GM10248 (cell line): ENCODE data around the gene VASN.

Source experiments
- CTCF ChIA-PET: fragments of 300-600 bp; sonication (Branson Sonifier 250); formaldehyde crosslinking; extraction: SDS; loops from one replicate; lab custom pipeline; 2021; ENCODE audit warnings: antibody characterized with exemption; lab: Yijun Ruan, JAX
- POLR2A ChIA-PET: fragments of 350-650 bp; sonication (Branson Sonifier 250); formaldehyde crosslinking; extraction: SDS; loops from one replicate; lab custom pipeline; 2020; ENCODE audit warnings: antibody characterized with exemption; lab: Yijun Ruan, JAX
- DNase-seq: peaks from one replicate; pipeline ENCODE4 v3.0.0; 2012; ENCODE audit errors: extremely low spot score
- TF ChIP-seq, protein P1 (sequence below): IDR thresholded peaks from 2 replicates; pipeline ENCODE4 v1.5.1; 2012; ENCODE audit warnings: mild to moderate bottlenecking, low read depth; ENCODE audit errors: extremely low read depth, missing control alignments, control extremely low read depth

The VASN gene

DNA sequence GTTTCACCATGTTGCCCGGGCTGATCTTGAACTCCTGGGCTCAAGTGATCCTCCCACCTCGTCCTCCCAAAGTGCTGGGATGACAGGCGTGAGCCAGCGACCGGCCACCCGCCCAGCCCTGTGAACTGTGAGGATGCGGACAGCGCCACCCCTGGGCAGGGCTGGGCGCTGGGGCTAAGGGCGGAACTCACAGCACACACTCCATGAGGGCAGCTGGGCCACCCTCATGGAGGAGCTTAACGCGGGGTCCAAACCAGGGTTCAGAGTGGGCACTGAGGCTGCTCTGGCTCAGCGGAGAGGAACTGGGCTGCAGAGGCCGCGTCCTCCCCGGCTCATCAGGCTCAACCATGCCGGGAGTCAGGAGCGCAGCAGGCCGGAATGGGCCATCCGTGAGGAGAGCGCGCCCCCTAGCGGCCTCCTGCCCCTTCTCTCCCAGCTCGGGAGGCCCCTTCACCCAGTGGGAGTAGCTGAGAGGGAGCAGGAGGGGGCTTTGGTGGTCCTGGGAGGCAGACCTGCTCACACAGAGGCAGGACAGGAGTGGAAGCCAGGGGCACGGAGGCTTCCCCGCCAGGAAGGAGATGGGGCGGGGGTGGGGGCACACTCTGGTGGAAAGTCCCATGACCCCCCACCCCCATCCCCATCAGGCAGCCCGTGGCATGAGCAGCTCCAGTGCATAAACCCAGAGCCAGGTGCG, 30.9 kb downstream of the VASN start:
- TF ChIP-seq, protein P1, sequence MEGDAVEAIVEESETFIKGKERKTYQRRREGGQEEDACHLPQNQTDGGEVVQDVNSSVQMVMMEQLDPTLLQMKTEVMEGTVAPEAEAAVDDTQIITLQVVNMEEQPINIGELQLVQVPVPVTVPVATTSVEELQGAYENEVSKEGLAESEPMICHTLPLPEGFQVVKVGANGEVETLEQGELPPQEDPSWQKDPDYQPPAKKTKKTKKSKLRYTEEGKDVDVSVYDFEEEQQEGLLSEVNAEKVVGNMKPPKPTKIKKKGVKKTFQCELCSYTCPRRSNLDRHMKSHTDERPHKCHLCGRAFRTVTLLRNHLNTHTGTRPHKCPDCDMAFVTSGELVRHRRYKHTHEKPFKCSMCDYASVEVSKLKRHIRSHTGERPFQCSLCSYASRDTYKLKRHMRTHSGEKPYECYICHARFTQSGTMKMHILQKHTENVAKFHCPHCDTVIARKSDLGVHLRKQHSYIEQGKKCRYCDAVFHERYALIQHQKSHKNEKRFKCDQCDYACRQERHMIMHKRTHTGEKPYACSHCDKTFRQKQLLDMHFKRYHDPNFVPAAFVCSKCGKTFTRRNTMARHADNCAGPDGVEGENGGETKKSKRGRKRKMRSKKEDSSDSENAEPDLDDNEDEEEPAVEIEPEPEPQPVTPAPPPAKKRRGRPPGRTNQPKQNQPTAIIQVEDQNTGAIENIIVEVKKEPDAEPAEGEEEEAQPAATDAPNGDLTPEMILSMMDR, result peak; percentile 97
- ChIA-PET POLR2A (no interaction called here), CTCF (interaction anchor here (0.7 to 7.4 kb wide), 41 partner anchors 7 to 432 kb away, joined by 3 to 100 read pairs (median 5); partner anchors contain the start of genes CORO7, DNAAF8, MGRN1 and PAM16)
- DNase-seq, result peak; percentile 90

DNA sequence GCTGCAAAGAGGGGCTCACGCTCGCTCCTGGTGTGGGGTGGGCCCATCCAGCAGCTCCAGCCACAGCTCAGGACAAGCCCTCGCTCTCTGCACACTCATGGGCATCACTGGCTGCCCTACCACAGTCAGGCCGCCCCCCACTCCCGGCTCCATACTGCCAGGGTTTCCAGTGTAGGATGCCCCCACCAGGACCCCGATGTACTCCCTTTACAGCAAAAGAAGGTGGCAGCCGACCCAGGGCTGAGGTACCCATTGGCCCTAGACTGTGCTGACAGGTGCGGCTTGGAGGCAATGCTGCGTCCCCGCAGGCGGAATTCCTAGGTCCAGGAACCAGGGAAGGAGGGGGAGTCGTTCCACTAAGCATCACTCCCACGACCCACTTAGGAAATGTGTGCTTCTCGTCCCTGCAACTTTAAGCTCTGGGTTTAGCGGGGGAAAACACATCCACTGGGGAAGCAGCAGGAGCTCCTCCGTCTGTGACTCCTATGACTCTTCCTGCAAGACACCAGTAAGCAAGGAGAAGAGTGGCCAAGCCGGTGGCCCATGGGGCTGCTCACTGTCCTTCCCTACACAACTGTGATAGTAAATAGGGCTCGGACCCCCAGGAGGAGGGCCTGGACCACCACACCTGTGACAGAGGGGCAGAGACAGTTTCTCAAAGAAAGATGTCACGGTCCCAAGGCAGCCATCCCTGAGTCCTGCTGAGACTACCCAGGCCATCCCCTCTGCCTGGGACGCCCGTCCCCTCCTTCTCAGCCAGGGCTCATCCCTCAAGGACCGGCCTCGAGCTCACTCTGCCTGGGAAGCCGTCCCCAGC, 31.7 kb downstream of the VASN start:
- TF ChIP-seq, protein P1, result no peak
- POLR2A ChIA-PET, result no interaction called here
- DNase-seq, result no peak
- CTCF ChIA-PET, result interaction anchor here (0.7 to 7.4 kb wide), 42 partner anchors 8 to 433 kb away, joined by 3 to 100 read pairs (median 6); partner anchors contain the start of genes CORO7, DNAAF8, MGRN1 and PAM16

DNA sequence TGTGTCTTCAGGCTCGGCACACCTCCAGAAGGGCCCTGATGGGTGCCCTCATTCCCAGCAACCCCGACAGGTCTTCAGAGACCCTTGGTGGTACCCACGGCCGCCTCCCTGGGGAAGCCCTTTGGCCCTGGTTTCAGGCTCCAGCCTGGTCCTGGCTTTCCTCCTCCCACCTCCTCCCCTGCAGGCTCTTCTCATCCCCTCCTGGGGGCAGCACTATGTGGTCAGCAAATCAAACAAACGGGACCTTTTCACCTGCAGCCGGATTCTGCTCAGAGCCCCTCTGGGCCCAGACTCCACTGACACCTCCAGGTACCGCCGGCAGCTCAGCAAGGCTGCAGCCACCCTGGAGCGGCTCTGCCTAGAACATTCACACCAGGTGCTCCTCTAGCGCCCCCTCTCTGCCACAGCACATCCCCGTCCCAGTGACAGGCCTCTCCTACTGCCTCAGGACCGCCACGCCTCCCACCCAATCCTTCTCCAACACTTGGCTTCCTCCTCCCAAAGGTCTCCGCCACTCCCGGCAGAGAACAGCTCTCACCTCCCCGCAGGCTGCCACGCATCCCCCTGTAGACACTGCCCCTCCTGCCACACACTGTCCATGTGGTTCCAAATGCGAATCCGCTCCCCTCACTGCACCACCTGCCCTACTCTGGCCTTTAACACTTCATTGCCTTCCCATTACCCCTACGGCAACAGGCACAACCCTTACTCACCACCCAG, 32.8 kb downstream of the VASN start:
- TF ChIP-seq, protein P1, result peak; percentile 41
- ChIA-PET POLR2A (interaction anchor here (0.5 to 1.3 kb wide), 2 partner anchors 11 to 24 kb away, joined by 3 to 6 read pairs; no protein-coding TSS in a partner anchor), CTCF (interaction anchor here (0.8 to 7.4 kb wide), 14 partner anchors 8 to 150 kb away, joined by 3 to 100 read pairs (median 15); partner anchors contain the start of genes CORO7, PAM16 and VASN)
- DNase-seq, result no peak

- ChIA-PET CTCF (interaction anchor here (2.9 to 7.4 kb wide), 5 partner anchors 12 to 45 kb away, joined by 16 to 100 read pairs (median 64); partner anchors contain the start of genes CORO7 and VASN), POLR2A (interaction anchor here (0.5 to 1.3 kb wide), 3 partner anchors 11 to 511 kb away, joined by 3 to 6 read pairs (median 3); no protein-coding TSS in a partner anchor)
- TF ChIP-seq, protein P1, result no peak
- DNase-seq, result no peak
These were observed 33.5 kb downstream of the VASN start for GRCh38 chr16:4404967-4405696.

DNA sequence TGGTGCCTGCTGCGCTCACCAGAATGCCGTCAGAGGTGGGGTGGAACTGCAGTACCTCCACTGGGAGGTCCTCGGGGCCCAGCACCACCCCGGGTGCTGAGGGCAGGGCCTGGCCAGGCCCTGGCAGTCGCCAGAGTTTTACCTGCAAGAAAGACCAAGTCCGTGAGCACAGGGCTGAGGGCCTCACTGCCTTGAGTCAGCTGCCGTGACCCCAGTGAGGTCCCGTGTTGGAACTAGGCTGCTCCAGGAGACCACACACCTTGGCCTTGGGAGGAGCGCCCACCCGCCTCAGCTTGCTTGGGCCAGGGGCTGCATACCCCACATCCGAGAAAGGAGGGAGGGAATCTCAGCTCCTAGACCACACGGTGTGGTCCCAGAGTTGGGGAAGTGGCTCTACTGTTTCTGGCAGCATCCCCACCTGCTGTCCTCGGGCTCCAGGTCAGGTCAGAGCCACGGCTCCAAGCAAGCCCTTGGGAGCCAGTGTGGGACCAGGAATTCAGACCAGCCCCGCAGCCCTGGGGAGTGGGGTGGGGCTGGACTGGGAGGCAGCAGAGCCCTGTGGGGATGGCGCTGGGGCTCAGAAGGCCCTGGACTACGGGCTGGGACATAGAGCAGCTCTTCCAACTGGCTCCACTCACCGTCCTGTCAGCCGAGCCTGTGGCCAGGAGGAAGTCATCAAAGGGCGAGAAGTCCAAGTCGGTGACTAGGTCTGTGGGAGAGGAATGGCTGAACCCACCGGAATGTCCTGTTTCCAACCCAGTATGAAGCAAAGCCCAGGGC, 36.1 kb downstream of the VASN start:
- CTCF ChIA-PET, result no interaction called here
- no peak for DNase-seq
- POLR2A ChIA-PET, result no interaction called here
- TF ChIP-seq, protein P1, result no peak
